Activated CD8-positive, alpha-beta T cell treated with anti-CD3 and anti-CD28 coated beads for 36 hours (primary cell): ENCODE results near the gene PSD4. TPM values are rescaled to one million over a fixed set of nuclear protein-coding genes. Genes with fewer than 3 reads are reported as not detected.
A peak's percentile ranks its signal among the peaks of the same experiment; 100 is the strongest.

ENCODE experiments used
- ATAC-seq: fragments of 200-7000 bp; cut with Tn5 transposase; one replicate; pipeline ENCODE4 v1.10.0; 2021; ENCODE audit warnings: mild to moderate bottlenecking, moderate library complexity
- CTCF ChIA-PET: fragments of 350-600 bp; sonication (Branson Sonifier 250); formaldehyde crosslinking; loops from one replicate; lab custom pipeline; 2021; ENCODE audit warnings: antibody characterized with exemption; lab: Charles Lee
- POLR2A ChIA-PET: fragments of 350-600 bp; sonication (Branson Sonifier 250); formaldehyde crosslinking; loops from one replicate; lab custom pipeline; 2021; ENCODE audit warnings: antibody characterized with exemption; lab: Charles Lee
- DNase-seq: peaks from one replicate; pipeline ENCODE4 v3.0.0-alpha.2; 2020
- H3K27ac Mint-ChIP-seq: one replicate; pipeline ENCODE4 v1.8.0; 2021; ENCODE audit warnings: mild to moderate bottlenecking, mixed read lengths
- H3K27me3 Mint-ChIP-seq: one replicate; pipeline ENCODE4 v1.8.0; 2021; ENCODE audit warnings: mixed read lengths
- H3K36me3 Mint-ChIP-seq: one replicate; pipeline ENCODE4 v1.8.0; 2021; ENCODE audit warnings: low read depth, mixed read lengths
- H3K4me1 Mint-ChIP-seq: one replicate; pipeline ENCODE4 v1.8.0; 2021; ENCODE audit warnings: low read depth, mixed read lengths
- H3K4me3 Mint-ChIP-seq: one replicate; pipeline ENCODE4 v1.8.0; 2021; ENCODE audit warnings: mild to moderate bottlenecking, moderate library complexity, mixed read lengths
- H3K9me3 Mint-ChIP-seq: one replicate; pipeline ENCODE4 v1.8.0; 2021; ENCODE audit warnings: mixed read lengths
- intact Hi-C: fragments of 100-400 bp; cut with micrococcal nuclease; formaldehyde crosslinking; loops from one replicate; pipeline ENCODE4 v1.10.0; 2022
- total RNA-seq, 2 experiments: library from RNA; stranded (reverse); gene quantifications; one replicate each; pipeline ENCODE4 v1.2.3, GENCODE V29; 2021
- TF ChIP-seq, protein P1 (sequence below): fragments of 200-600 bp; IDR thresholded peaks from one replicate; pipeline ENCODE4 v1.8.0; 2022; ENCODE audit warnings: antibody characterized with exemption, mild to moderate bottlenecking

The PSD4 gene
- total RNA-seq, 2 experiments from 2014 or later = 247 to 251 TPM

- H3K27me3 Mint-ChIP-seq = no peaks in the 10 kb centered on the region
- H3K27ac Mint-ChIP-seq = peak overlapping the region; percentile 73
- no peaks in the 10 kb centered on the region for H3K9me3 Mint-ChIP-seq
- peaks cover 45% of the 10 kb centered on the region for H3K4me1 Mint-ChIP-seq
- peak; percentile 46 for ATAC-seq
- CTCF ChIA-PET = interaction anchor here (0.6 to 8.4 kb wide), 33 partner anchors 10 to 264 kb away, joined by 3 to 62 read pairs (median 4); no protein-coding TSS in a partner anchor
- intact Hi-C loops = loop anchor here (2.0 kb wide), 1 partner anchor 122 kb away; no protein-coding TSS in a partner anchor
- POLR2A ChIA-PET = interaction anchor here (0.5 to 1.2 kb wide), 3 partner anchors 12 to 47 kb away, joined by 3 read pairs; no protein-coding TSS in a partner anchor
- peak; percentile 86 for DNase-seq
- TF ChIP-seq, protein P1, sequence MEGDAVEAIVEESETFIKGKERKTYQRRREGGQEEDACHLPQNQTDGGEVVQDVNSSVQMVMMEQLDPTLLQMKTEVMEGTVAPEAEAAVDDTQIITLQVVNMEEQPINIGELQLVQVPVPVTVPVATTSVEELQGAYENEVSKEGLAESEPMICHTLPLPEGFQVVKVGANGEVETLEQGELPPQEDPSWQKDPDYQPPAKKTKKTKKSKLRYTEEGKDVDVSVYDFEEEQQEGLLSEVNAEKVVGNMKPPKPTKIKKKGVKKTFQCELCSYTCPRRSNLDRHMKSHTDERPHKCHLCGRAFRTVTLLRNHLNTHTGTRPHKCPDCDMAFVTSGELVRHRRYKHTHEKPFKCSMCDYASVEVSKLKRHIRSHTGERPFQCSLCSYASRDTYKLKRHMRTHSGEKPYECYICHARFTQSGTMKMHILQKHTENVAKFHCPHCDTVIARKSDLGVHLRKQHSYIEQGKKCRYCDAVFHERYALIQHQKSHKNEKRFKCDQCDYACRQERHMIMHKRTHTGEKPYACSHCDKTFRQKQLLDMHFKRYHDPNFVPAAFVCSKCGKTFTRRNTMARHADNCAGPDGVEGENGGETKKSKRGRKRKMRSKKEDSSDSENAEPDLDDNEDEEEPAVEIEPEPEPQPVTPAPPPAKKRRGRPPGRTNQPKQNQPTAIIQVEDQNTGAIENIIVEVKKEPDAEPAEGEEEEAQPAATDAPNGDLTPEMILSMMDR = peak; percentile 90
- H3K4me3 Mint-ChIP-seq = no peak overlapping the region
- no peaks in the 10 kb centered on the region for H3K36me3 Mint-ChIP-seq
Measured at GRCh38 chr2:113248997-113249770, 75.4 kb downstream of the PSD4 start.

DNA sequence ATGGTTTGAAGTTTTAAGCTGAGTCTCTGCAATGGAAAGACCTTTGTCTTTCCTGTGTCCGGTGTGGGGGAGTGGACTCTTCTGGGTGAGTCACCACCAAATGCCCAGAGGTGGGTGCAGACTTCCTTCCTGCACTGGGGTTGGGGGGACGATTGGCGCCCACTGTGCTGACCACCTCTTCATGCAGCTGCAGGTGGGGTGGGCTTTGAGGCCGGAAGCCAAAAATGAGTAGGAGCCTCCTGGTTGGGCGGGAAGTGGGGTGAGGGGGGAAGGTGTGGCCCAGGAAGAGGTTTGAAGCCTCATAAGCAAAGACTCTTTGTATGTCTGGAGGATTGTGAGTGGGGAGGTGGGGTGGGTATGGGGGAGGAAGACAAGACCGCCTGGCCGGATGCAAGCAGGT lies 77.3 kb downstream of the PSD4 start:
- H3K4me3 Mint-ChIP-seq = no peak overlapping the region
- H3K27me3 Mint-ChIP-seq = no peaks in the 10 kb centered on the region
- TF ChIP-seq, protein P1 = no peak
- ATAC-seq = peak; percentile 69
- intact Hi-C loops = no loop called here
- ChIA-PET CTCF (interaction anchor here (0.7 to 8.4 kb wide), 10 partner anchors 9 to 138 kb away, joined by 3 to 62 read pairs (median 4); no protein-coding TSS in a partner anchor), POLR2A (interaction anchor here (0.8 to 1.2 kb wide), 3 partner anchors 45 to 112 kb away, joined by 3 read pairs; no protein-coding TSS in a partner anchor)
- H3K4me1 Mint-ChIP-seq = peaks cover 60% of the 10 kb centered on the region
- H3K27ac Mint-ChIP-seq = peak overlapping the region; percentile 83
- DNase-seq = peak; percentile 71
- H3K9me3 Mint-ChIP-seq = no peaks in the 10 kb centered on the region
- H3K36me3 Mint-ChIP-seq = no peaks in the 10 kb centered on the region

DNA sequence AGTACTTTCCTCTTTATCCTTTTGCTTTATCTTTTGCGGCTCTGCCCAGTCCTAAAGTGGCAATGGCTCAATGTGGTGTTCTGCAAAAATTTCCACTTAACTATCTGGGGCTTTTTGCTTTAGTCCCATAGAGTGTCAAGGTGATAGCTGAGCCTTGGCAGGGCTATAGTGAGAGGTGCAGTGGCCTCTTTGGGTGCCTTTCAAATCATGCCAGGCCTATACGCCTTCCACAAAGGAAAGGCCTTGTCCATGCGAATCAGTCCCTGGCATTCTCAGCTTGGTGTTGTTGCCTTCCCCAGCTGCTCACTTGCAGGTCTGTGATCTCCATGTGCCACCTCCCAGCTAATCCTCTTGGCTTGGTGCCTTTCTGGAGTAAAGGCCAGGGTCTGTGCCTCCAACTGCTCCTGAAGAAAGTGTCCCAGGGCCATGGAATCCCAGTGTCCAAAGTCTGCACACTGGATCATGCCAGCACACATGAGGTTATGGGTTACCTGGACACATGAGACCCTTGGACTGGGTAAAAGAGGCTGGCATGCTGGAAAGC lies 78.3 kb downstream of the PSD4 start:
- H3K4me1 Mint-ChIP-seq = peaks cover 65% of the 10 kb centered on the region
- no peak for ATAC-seq
- intact Hi-C loops = no loop called here
- CTCF ChIA-PET = interaction anchor here (0.9 to 8.4 kb wide), 9 partner anchors 21 to 137 kb away, joined by 3 to 62 read pairs (median 5); no protein-coding TSS in a partner anchor
- H3K9me3 Mint-ChIP-seq = no peaks in the 10 kb centered on the region
- no peaks in the 10 kb centered on the region for H3K36me3 Mint-ChIP-seq
- DNase-seq = no peak
- peak overlapping the region; percentile 44 for H3K27ac Mint-ChIP-seq
- H3K4me3 Mint-ChIP-seq = no peak overlapping the region
- no peaks in the 10 kb centered on the region for H3K27me3 Mint-ChIP-seq
- POLR2A ChIA-PET = interaction anchor here (0.8 to 1.2 kb wide), 3 partner anchors 47 to 111 kb away, joined by 3 read pairs; partner anchors contain the start of gene PSD4
- TF ChIP-seq, protein P1 = no peak

- TF ChIP-seq, protein P1 = no peak
- H3K27me3 Mint-ChIP-seq = no peaks in the 10 kb centered on the region
- ChIA-PET POLR2A (no interaction called here), CTCF (interaction anchor here (1.4 to 2.8 kb wide), 3 partner anchors 19 to 137 kb away, joined by 4 to 12 read pairs (median 4); no protein-coding TSS in a partner anchor)
- H3K4me1 Mint-ChIP-seq = peaks cover 70% of the 10 kb centered on the region
- H3K27ac Mint-ChIP-seq = no peak overlapping the region
- no peaks in the 10 kb centered on the region for H3K9me3 Mint-ChIP-seq
- no peak overlapping the region for H3K4me3 Mint-ChIP-seq
- intact Hi-C loops = no loop called here
- no peaks in the 10 kb centered on the region for H3K36me3 Mint-ChIP-seq
- no peak for ATAC-seq
- no peak for DNase-seq
Measured at GRCh38 chr2:113253453-113253852, 79.7 kb downstream of the PSD4 start.
